Panc1 (cell line): ENCODE data around the gene MORC2. TPM values are rescaled to one million over a fixed set of nuclear protein-coding genes. Genes with fewer than 3 reads are reported as not detected.

Experiments
- ATAC-seq: fragments of 200-7000 bp; cut with Tn5 transposase; 2 replicates; pipeline ENCODE4 v1.9.1; 2020; ENCODE audit warnings: mild to moderate bottlenecking, moderate library complexity
- BruUV-seq: library from RNA; stranded (reverse); fragments of 400-500 nt; replicated peaks from 2 replicates; lab custom pipeline; 2021; lab: Mats Ljungman, UMichigan
- CTCF ChIA-PET: fragments of 300-600 bp; sonication (Branson Sonifier 250); formaldehyde crosslinking; loops from one replicate; lab custom pipeline; 2022; ENCODE audit warnings: antibody characterized with exemption; lab: Charles Lee
- POLR2A ChIA-PET: fragments of 300-600 bp; sonication (Branson Sonifier 250); formaldehyde crosslinking; loops from one replicate; lab custom pipeline; 2022; ENCODE audit warnings: antibody characterized with exemption; lab: Charles Lee
- DNase-seq: peaks from one replicate; pipeline ENCODE4 v3.0.0-alpha.2; 2010; ENCODE audit warnings: low read depth, low spot score
- H3K27ac ChIP-seq: 2 replicates; pipeline ENCODE4 v1.5.1; 2011; ENCODE audit warnings: mild to moderate bottlenecking, low read length, inconsistent platforms
- H3K27me3 ChIP-seq: fragments of 200-500 bp; sonication (Bioruptor generic); 2 replicates; pipeline ENCODE4 v1.6.0; 2014; ENCODE audit warnings: low read length, inconsistent platforms; ENCODE audit not compliant: control insufficient read depth, insufficient read depth
- H3K36me3 ChIP-seq: fragments of 200-500 bp; sonication (Bioruptor generic); 2 replicates; pipeline ENCODE4 v1.5.1; 2014; ENCODE audit warnings: inconsistent platforms, mild to moderate bottlenecking, low read length, moderate library complexity; ENCODE audit not compliant: control insufficient read depth, insufficient read depth
- H3K4me1 ChIP-seq: 2 replicates; pipeline ENCODE4 v1.5.1; 2011; ENCODE audit warnings: inconsistent platforms, mild to moderate bottlenecking, low read length, moderate library complexity; ENCODE audit not compliant: control insufficient read depth, insufficient read depth
- H3K4me3 ChIP-seq, 2 experiments: 2 replicates each; pipeline ENCODE4 v1.5.1; 2011 to 2012; ENCODE audit warnings: low read depth in 2 of 2, low read length in 2 of 2, mild to moderate bottlenecking in 2 of 2, inconsistent platforms in 1 of 2, moderate library complexity in 1 of 2
- H3K9me3 ChIP-seq: fragments of 200-500 bp; sonication (Bioruptor generic); 2 replicates; pipeline ENCODE4 v1.5.1; 2014; ENCODE audit warnings: low read depth, mild to moderate bottlenecking, inconsistent platforms, low read length, moderate library complexity; ENCODE audit not compliant: control insufficient read depth, insufficient read depth
- POLR2AphosphoS5 ChIP-seq: IDR thresholded peaks from 2 replicates; pipeline ENCODE4 v1.6.1; 2012; ENCODE audit warnings: mild to moderate bottlenecking, low read depth, low read length, moderate library complexity
- SIN3A ChIP-seq: IDR thresholded peaks from 2 replicates; pipeline ENCODE4 v1.6.1; 2012; ENCODE audit warnings: low read depth, mild to moderate bottlenecking, low read length, moderate library complexity, borderline replicate concordance; ENCODE audit not compliant: insufficient read depth
- TCF7L2 ChIP-seq: IDR thresholded peaks from 2 replicates; pipeline ENCODE4 v1.6.1; 2011; ENCODE audit warnings: mild to moderate bottlenecking, low read depth, low read length, inconsistent platforms
- in situ Hi-C: cut with HindIII; loops from 2 replicates; pipeline ENCODE4 v1.10.0; 2016; ENCODE audit warnings: low sequenced_read_pairs, low pct_unique_long_range_greater_than_20kb
- intact Hi-C: fragments of 100-400 bp; cut with micrococcal nuclease; formaldehyde crosslinking; loops from one replicate; pipeline ENCODE4 v1.10.0; 2022; ENCODE audit not compliant: unreplicated experiment
- total RNA-seq: library from RNA; stranded (reverse); gene quantifications from one replicate; pipeline ENCODE4 v1.2.1, GENCODE V29; 2021; ENCODE audit not compliant: unreplicated experiment
- TF ChIP-seq, protein P1 (sequence below): fragments of 450-650 bp; IDR thresholded peaks from 2 replicates; pipeline ENCODE4 v1.5.1; 2017; ENCODE audit warnings: mild to moderate bottlenecking
- TF ChIP-seq, protein P2 (sequence below), 2 experiments: IDR thresholded peaks; 2 replicates each; pipeline ENCODE4 v1.6.1; 2011 to 2012; ENCODE audit warnings: low read depth in 2 of 2, control low read depth in 1 of 2, low read length in 1 of 2, mild to moderate bottlenecking in 1 of 2, moderate library complexity in 1 of 2; ENCODE audit not compliant: insufficient read depth in 1 of 2

Gene MORC2
- total RNA-seq, 1 experiment from 2014 or later: 31.5 TPM

DNA sequence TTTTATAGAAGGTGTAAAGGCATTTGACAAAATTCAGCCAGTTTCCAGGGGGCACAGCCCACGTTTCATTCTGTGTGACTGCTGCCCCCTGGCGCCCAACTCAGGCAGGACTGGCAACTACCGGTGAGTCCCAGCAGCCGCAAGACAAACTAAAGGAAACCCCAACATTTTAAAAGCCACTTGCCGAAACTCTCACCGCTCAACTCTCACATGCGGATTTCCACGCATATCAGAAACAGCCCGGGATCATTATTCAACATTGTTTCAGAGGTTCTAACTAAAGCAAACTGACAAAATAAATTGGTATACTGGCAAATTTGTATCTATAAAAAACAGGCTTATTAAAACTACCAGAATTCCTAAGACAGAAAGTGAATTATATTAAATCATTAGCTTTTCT lies 48.2 kb downstream of the MORC2 start:
- POLR2A ChIA-PET: no interaction called here
- TF ChIP-seq, protein P1, sequence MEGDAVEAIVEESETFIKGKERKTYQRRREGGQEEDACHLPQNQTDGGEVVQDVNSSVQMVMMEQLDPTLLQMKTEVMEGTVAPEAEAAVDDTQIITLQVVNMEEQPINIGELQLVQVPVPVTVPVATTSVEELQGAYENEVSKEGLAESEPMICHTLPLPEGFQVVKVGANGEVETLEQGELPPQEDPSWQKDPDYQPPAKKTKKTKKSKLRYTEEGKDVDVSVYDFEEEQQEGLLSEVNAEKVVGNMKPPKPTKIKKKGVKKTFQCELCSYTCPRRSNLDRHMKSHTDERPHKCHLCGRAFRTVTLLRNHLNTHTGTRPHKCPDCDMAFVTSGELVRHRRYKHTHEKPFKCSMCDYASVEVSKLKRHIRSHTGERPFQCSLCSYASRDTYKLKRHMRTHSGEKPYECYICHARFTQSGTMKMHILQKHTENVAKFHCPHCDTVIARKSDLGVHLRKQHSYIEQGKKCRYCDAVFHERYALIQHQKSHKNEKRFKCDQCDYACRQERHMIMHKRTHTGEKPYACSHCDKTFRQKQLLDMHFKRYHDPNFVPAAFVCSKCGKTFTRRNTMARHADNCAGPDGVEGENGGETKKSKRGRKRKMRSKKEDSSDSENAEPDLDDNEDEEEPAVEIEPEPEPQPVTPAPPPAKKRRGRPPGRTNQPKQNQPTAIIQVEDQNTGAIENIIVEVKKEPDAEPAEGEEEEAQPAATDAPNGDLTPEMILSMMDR: peak; percentile 89
- TF ChIP-seq TCF7L2 (no peak), POLR2AphosphoS5 (no peak)
- no peaks in the 10 kb centered on the region for H3K36me3 ChIP-seq
- CTCF ChIA-PET: interaction anchor here (0.6 to 0.8 kb wide), 5 partner anchors 83 to 236 kb away, joined by 4 to 7 read pairs (median 5); no protein-coding TSS in a partner anchor
- peak; percentile 66; the same call in 1 of the 2 replicates for ATAC-seq
- BruUV-seq: no TSS peak
- in situ Hi-C loops: no loop called here
- H3K4me3 ChIP-seq: no peak overlapping the region
- H3K27ac ChIP-seq: no peak overlapping the region
- intact Hi-C loops: loop anchor here (1.0 kb wide), 1 partner anchor 157 kb away; no protein-coding TSS in a partner anchor
- DNase-seq: peak; percentile 12
- no peaks in the 10 kb centered on the region for H3K27me3 ChIP-seq
- H3K9me3 ChIP-seq: no peaks in the 10 kb centered on the region
- H3K4me1 ChIP-seq: no peaks in the 10 kb centered on the region

DNA sequence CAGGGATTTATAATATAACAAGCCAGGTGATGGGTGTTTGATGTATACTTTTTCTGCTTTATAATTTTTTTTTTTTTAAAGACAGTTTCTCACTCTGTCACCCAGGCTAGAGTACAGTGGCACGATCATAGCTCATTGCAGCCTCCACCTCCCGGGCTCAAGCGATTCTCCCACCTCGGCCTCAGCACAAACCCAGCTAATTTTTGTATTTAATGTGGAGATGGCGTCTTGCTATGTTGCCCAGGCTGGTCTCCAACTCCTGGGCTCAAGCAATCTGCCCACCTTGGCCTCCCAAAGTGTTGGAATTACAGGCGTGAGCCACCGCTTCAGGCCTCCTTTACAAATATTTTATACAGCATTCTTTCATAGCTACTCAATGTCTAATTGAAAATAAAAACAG lies 48.6 kb downstream of the MORC2 start:
- intact Hi-C loops: loop anchor here (1.0 kb wide), 1 partner anchor 157 kb away; no protein-coding TSS in a partner anchor
- in situ Hi-C loops: no loop called here

More for the DNA sequence above, 48.6 kb downstream of the MORC2 start:
- POLR2A ChIA-PET: no interaction called here
- no peak for DNase-seq
- no peaks in the 10 kb centered on the region for H3K4me1 ChIP-seq
- H3K36me3 ChIP-seq: no peaks in the 10 kb centered on the region
- no peak overlapping the region for H3K27ac ChIP-seq
- no peaks in the 10 kb centered on the region for H3K9me3 ChIP-seq
- no TSS peak for BruUV-seq
- ATAC-seq: no peak
- no peak overlapping the region for H3K4me3 ChIP-seq
- CTCF ChIA-PET: interaction anchor here (0.6 to 0.8 kb wide), 8 partner anchors 82 to 285 kb away, joined by 3 to 7 read pairs (median 4); no protein-coding TSS in a partner anchor
- TF ChIP-seq POLR2AphosphoS5 (no peak), SIN3A (no peak), TCF7L2 (no peak)
- TF ChIP-seq, protein P2, sequence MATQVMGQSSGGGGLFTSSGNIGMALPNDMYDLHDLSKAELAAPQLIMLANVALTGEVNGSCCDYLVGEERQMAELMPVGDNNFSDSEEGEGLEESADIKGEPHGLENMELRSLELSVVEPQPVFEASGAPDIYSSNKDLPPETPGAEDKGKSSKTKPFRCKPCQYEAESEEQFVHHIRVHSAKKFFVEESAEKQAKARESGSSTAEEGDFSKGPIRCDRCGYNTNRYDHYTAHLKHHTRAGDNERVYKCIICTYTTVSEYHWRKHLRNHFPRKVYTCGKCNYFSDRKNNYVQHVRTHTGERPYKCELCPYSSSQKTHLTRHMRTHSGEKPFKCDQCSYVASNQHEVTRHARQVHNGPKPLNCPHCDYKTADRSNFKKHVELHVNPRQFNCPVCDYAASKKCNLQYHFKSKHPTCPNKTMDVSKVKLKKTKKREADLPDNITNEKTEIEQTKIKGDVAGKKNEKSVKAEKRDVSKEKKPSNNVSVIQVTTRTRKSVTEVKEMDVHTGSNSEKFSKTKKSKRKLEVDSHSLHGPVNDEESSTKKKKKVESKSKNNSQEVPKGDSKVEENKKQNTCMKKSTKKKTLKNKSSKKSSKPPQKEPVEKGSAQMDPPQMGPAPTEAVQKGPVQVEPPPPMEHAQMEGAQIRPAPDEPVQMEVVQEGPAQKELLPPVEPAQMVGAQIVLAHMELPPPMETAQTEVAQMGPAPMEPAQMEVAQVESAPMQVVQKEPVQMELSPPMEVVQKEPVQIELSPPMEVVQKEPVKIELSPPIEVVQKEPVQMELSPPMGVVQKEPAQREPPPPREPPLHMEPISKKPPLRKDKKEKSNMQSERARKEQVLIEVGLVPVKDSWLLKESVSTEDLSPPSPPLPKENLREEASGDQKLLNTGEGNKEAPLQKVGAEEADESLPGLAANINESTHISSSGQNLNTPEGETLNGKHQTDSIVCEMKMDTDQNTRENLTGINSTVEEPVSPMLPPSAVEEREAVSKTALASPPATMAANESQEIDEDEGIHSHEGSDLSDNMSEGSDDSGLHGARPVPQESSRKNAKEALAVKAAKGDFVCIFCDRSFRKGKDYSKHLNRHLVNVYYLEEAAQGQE (IDR thresholded peaks at IDR 0.05; ENCODE audit: insufficient read depth in 1 of 2, low read depth in 2 of 2, low read length in 1 of 2): no peak
- TF ChIP-seq, protein P1: no peak
- H3K27me3 ChIP-seq: no peaks in the 10 kb centered on the region
